HEK293 (cell line): ENCODE results near the gene UBA1.

Experiments used
- CTCF ChIA-PET: fragments of 350-600 bp; formaldehyde crosslinking; extraction: SDS; loops from one replicate; lab custom pipeline; 2021; ENCODE audit warnings: antibody characterized with exemption; lab: Yijun Ruan, JAX
- POLR2A ChIA-PET: fragments of 300-600 bp; formaldehyde crosslinking; extraction: SDS; loops from one replicate; lab custom pipeline; 2020; ENCODE audit warnings: antibody characterized with exemption, inconsistent platforms; lab: Yijun Ruan, JAX
- H3K27ac ChIP-seq: fragments of 200-500 bp; sonication (Bioruptor generic); 2 replicates; pipeline ENCODE4 v1.5.1; 2014; ENCODE audit warnings: low read depth, low read length, control low read depth, inconsistent platforms; ENCODE audit errors: extremely low read depth
- H3K36me3 ChIP-seq, 2 experiments: fragments of 200-500 bp in 1 of 2; sonication (Bioruptor generic) in 1 of 2; 1 replicate in 1 of 2; 2 replicates in 1 of 2; pipeline ENCODE4 v1.5.1; 2014 to 2017; ENCODE audit warnings: inconsistent platforms in 2 of 2, low read length in 2 of 2; ENCODE audit not compliant: control insufficient read depth in 2 of 2, insufficient read depth in 1 of 2
- H3K4me1 ChIP-seq: fragments of 200-500 bp; sonication (Bioruptor generic); 2 replicates; pipeline ENCODE4 v1.5.1; 2014; ENCODE audit warnings: mild to moderate bottlenecking, low read length, inconsistent platforms; ENCODE audit not compliant: control insufficient read depth, insufficient read depth
- H3K4me3 ChIP-seq: 2 replicates; pipeline ENCODE4 v1.5.1; 2011; ENCODE audit warnings: low read depth, mild to moderate bottlenecking, control low read depth, low read length, moderate library complexity
- H3K9me3 ChIP-seq: fragments of 200-500 bp; sonication (Bioruptor generic); 2 replicates; pipeline ENCODE4 v1.5.1; 2014; ENCODE audit warnings: low read depth, low read length, inconsistent platforms; ENCODE audit not compliant: control insufficient read depth, insufficient read depth
- BCL11B ChIP-seq: fragments of 450-650 bp; formaldehyde crosslinking; IDR thresholded peaks from 2 replicates; pipeline ENCODE4 v1.5.1; 2016; ENCODE audit warnings: low read depth, missing biosample characterization, missing genetic modification characterization
- ELK4 ChIP-seq: IDR thresholded peaks from 2 replicates; pipeline ENCODE4 v1.6.1; 2011; ENCODE audit warnings: mild to moderate bottlenecking, low read depth, low read length, borderline replicate concordance
- HOXC10 ChIP-seq: sonication (generic); formaldehyde crosslinking; IDR thresholded peaks from 2 replicates; pipeline ENCODE4 v1.8.1; 2023; ENCODE audit warnings: mild to moderate bottlenecking, missing genetic modification reagents
- INSM2 ChIP-seq: fragments of 450-650 bp; formaldehyde crosslinking; IDR thresholded peaks from 2 replicates; pipeline ENCODE4 v1.5.1; 2016; ENCODE audit warnings: missing biosample characterization, missing genetic modification characterization
- PRDM1 ChIP-seq: fragments of 450-650 bp; formaldehyde crosslinking; IDR thresholded peaks from 2 replicates; pipeline ENCODE4; 2016; ENCODE audit warnings: missing biosample characterization, missing genetic modification characterization
- PRDM2 ChIP-seq: fragments of 450-650 bp; formaldehyde crosslinking; IDR thresholded peaks from 2 replicates; pipeline ENCODE4 v1.5.1; 2016; ENCODE audit warnings: missing biosample characterization, missing genetic modification characterization, borderline replicate concordance
- SCRT1 ChIP-seq: fragments of 450-650 bp; formaldehyde crosslinking; IDR thresholded peaks from 2 replicates; pipeline ENCODE4 v1.5.1; 2016; ENCODE audit warnings: missing biosample characterization, missing genetic modification characterization, borderline replicate concordance
- ZBTB44 ChIP-seq: fragments of 450-650 bp; IDR thresholded peaks from 2 replicates; pipeline ENCODE4 v1.5.1; 2018; ENCODE audit warnings: missing biosample characterization, mild to moderate bottlenecking, missing genetic modification characterization
- ZFP37 ChIP-seq: fragments of 450-650 bp; formaldehyde crosslinking; IDR thresholded peaks from 2 replicates; pipeline ENCODE4 v1.5.1; 2016; ENCODE audit warnings: missing biosample characterization, missing genetic modification characterization
- ZFP69B ChIP-seq: fragments of 450-650 bp; formaldehyde crosslinking; IDR thresholded peaks from 2 replicates; pipeline ENCODE4 v1.5.1; 2016; ENCODE audit warnings: missing biosample characterization, missing genetic modification characterization
- ZNF133 ChIP-seq: fragments of 450-650 bp; formaldehyde crosslinking; IDR thresholded peaks from 2 replicates; pipeline ENCODE4 v1.5.1; 2016; ENCODE audit warnings: missing biosample characterization, missing genetic modification characterization
- ZNF146 ChIP-seq: fragments of 450-650 bp; formaldehyde crosslinking; IDR thresholded peaks from 2 replicates; pipeline ENCODE4 v1.5.1; 2016; ENCODE audit warnings: missing biosample characterization, missing genetic modification characterization
- ZNF202 ChIP-seq: fragments of 450-650 bp; formaldehyde crosslinking; IDR thresholded peaks from 2 replicates; pipeline ENCODE4 v1.5.1; 2016; ENCODE audit warnings: missing biosample characterization, missing genetic modification characterization, borderline replicate concordance
- ZNF23 ChIP-seq: fragments of 450-650 bp; formaldehyde crosslinking; IDR thresholded peaks from 2 replicates; pipeline ENCODE4 v1.5.1; 2016; ENCODE audit warnings: missing biosample characterization, missing genetic modification characterization, borderline replicate concordance
- ZNF24 ChIP-seq: fragments of 450-650 bp; formaldehyde crosslinking; IDR thresholded peaks from 2 replicates; pipeline ENCODE4 v1.5.1; 2016; ENCODE audit warnings: missing biosample characterization, missing genetic modification characterization
- ZNF423 ChIP-seq: fragments of 450-650 bp; formaldehyde crosslinking; IDR thresholded peaks from 2 replicates; pipeline ENCODE4 v1.5.1; 2016; ENCODE audit warnings: missing biosample characterization, missing genetic modification characterization
- ZNF433 ChIP-seq: fragments of 450-650 bp; formaldehyde crosslinking; IDR thresholded peaks from 2 replicates; pipeline ENCODE4 v1.5.1; 2016; ENCODE audit warnings: missing biosample characterization, missing genetic modification characterization, low read depth
- ZNF473 ChIP-seq: fragments of 450-650 bp; formaldehyde crosslinking; IDR thresholded peaks from 2 replicates; pipeline ENCODE4 v1.5.1; 2017; ENCODE audit warnings: missing biosample characterization, missing genetic modification characterization
- ZNF544 ChIP-seq: fragments of 450-650 bp; formaldehyde crosslinking; IDR thresholded peaks from 2 replicates; pipeline ENCODE4 v1.5.0; 2017; ENCODE audit warnings: missing biosample characterization, missing genetic modification characterization
- ZNF549 ChIP-seq: fragments of 450-650 bp; IDR thresholded peaks from 2 replicates; pipeline ENCODE4 v1.5.1; 2018; ENCODE audit warnings: missing biosample characterization, missing genetic modification characterization, mild to moderate bottlenecking, inconsistent platforms, moderate library complexity
- ZNF571 ChIP-seq: fragments of 450-650 bp; formaldehyde crosslinking; IDR thresholded peaks from 2 replicates; pipeline ENCODE4 v1.5.0; 2017; ENCODE audit warnings: missing biosample characterization, missing genetic modification characterization
- ZNF580 ChIP-seq: fragments of 450-650 bp; formaldehyde crosslinking; IDR thresholded peaks from 2 replicates; pipeline ENCODE4 v1.5.1; 2016; ENCODE audit warnings: missing biosample characterization, missing genetic modification characterization
- ZNF610 ChIP-seq: fragments of 450-650 bp; formaldehyde crosslinking; IDR thresholded peaks from 2 replicates; pipeline ENCODE4 v1.5.1; 2016; ENCODE audit warnings: missing biosample characterization, missing genetic modification characterization, borderline replicate concordance
- ZNF623 ChIP-seq: fragments of 450-650 bp; formaldehyde crosslinking; IDR thresholded peaks from 2 replicates; pipeline ENCODE4 v1.5.1; 2016; ENCODE audit warnings: missing biosample characterization, missing genetic modification characterization
- ZNF639 ChIP-seq: fragments of 450-650 bp; formaldehyde crosslinking; IDR thresholded peaks from 2 replicates; pipeline ENCODE4 v1.5.1; 2016; ENCODE audit warnings: missing biosample characterization, missing genetic modification characterization
- ZNF830 ChIP-seq: fragments of 450-650 bp; IDR thresholded peaks from 2 replicates; pipeline ENCODE4 v1.5.0; 2018; ENCODE audit warnings: missing biosample characterization, missing genetic modification characterization, low read depth, mild to moderate bottlenecking, moderate library complexity

UBA1 gene

GRCh38 chrX:47193475-47194193 is at the start of gene UBA1:
Gene UBA1 (plus strand): TSS chrX:47193829. CDS start chrX:47198803, 4,974 bp downstream.
- Histone ChIP-seq H3K4me1 (peaks cover 10% of the 10 kb centered on the region; the same call in 1 of the 2 replicates), H3K36me3 (peaks cover 4 to 37% of the 10 kb centered on the region in 2 experiments; a peak in 2 of 3 replicates), H3K4me3 (peak within 1 kb of the TSS; percentile 97), H3K9me3 (no peaks in the 10 kb centered on the region), H3K27ac (peak within 1 kb of the TSS; percentile 90)
- ChIA-PET CTCF (interaction anchor here (0.6 to 3.2 kb wide), 7 partner anchors 12 to 330 kb away, joined by 3 to 35 read pairs (median 4); no protein-coding TSS in a partner anchor), POLR2A (interaction anchor here (0.6 to 4.1 kb wide), 5 partner anchors 24 to 119 kb away, joined by 3 to 20 read pairs (median 3); partner anchors contain the start of gene CDK16)
- TF ChIP-seq ZBTB44 (tag by site-specific recombination) = no peak; the same call in 1 of the 2 replicates
- TF ChIP-seq ZNF423 (tag by site-specific recombination) = no peak
- no peak for TF ChIP-seq ZNF830 (tag by site-specific recombination)
- TF ChIP-seq ZNF473 = no peak
- TF ChIP-seq ZNF580 (tag by site-specific recombination) = peak; percentile 61
- TF ChIP-seq HOXC10 = no peak
- TF ChIP-seq ZNF623 = no peak
- TF ChIP-seq ZNF544 = no peak
- TF ChIP-seq ZNF549 (tag by site-specific recombination) = no peak
- no peak for TF ChIP-seq ZNF133 (tag by site-specific recombination)
- peak; percentile 80 for TF ChIP-seq ZFP69B (tag by site-specific recombination)
- TF ChIP-seq ZNF610 (tag by site-specific recombination) = no peak
- no peak for TF ChIP-seq ZNF23 (tag by site-specific recombination)
- no peak for TF ChIP-seq BCL11B (tag by site-specific recombination)
- TF ChIP-seq ZNF24 (tag by site-specific recombination) = no peak
- TF ChIP-seq ZNF433 = no peak
- TF ChIP-seq PRDM2 = no peak
- TF ChIP-seq ZNF202 (tag by site-specific recombination) = no peak
- TF ChIP-seq ZNF571 (tag by site-specific recombination) = no peak
- no peak for TF ChIP-seq ZNF146 (tag by site-specific recombination)
- TF ChIP-seq ZFP37 (tag by site-specific recombination) = peak; percentile 89
- no peak; the same call in 1 of the 2 replicates for TF ChIP-seq ELK4
- no peak for TF ChIP-seq PRDM1 (tag by site-specific recombination)
- peak; percentile 91 for TF ChIP-seq INSM2 (tag by site-specific recombination)
- no peak for TF ChIP-seq ZNF639 (tag by site-specific recombination)
- TF ChIP-seq SCRT1 (tag by site-specific recombination) = no peak
